NCI-H2029 treated with DMSO at 0.1 percent for 48 hours (cell line): Measurements from ENCODE around the gene DLG5.

Source experiments
- DNase-seq: peaks from one replicate; lab custom pipeline; 2025; lab: John Stamatoyannopoulos, UW

Gene DLG5, protein sequence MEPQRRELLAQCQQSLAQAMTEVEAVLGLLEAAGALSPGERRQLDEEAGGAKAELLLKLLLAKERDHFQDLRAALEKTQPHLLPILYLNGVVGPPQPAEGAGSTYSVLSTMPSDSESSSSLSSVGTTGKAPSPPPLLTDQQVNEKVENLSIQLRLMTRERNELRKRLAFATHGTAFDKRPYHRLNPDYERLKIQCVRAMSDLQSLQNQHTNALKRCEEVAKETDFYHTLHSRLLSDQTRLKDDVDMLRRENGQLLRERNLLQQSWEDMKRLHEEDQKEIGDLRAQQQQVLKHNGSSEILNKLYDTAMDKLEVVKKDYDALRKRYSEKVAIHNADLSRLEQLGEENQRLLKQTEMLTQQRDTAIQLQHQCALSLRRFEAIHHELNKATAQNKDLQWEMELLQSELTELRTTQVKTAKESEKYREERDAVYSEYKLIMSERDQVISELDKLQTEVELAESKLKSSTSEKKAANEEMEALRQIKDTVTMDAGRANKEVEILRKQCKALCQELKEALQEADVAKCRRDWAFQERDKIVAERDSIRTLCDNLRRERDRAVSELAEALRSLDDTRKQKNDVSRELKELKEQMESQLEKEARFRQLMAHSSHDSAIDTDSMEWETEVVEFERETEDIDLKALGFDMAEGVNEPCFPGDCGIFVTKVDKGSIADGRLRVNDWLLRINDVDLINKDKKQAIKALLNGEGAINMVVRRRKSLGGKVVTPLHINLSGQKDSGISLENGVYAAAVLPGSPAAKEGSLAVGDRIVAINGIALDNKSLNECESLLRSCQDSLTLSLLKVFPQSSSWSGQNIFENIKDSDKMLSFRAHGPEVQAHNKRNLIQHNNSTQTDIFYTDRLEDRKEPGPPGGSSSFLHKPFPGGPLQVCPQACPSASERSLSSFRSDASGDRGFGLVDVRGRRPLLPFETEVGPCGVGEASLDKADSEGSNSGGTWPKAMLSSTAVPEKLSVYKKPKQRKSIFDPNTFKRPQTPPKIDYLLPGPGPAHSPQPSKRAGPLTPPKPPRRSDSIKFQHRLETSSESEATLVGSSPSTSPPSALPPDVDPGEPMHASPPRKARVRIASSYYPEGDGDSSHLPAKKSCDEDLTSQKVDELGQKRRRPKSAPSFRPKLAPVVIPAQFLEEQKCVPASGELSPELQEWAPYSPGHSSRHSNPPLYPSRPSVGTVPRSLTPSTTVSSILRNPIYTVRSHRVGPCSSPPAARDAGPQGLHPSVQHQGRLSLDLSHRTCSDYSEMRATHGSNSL (N-terminal part only)

DNA sequence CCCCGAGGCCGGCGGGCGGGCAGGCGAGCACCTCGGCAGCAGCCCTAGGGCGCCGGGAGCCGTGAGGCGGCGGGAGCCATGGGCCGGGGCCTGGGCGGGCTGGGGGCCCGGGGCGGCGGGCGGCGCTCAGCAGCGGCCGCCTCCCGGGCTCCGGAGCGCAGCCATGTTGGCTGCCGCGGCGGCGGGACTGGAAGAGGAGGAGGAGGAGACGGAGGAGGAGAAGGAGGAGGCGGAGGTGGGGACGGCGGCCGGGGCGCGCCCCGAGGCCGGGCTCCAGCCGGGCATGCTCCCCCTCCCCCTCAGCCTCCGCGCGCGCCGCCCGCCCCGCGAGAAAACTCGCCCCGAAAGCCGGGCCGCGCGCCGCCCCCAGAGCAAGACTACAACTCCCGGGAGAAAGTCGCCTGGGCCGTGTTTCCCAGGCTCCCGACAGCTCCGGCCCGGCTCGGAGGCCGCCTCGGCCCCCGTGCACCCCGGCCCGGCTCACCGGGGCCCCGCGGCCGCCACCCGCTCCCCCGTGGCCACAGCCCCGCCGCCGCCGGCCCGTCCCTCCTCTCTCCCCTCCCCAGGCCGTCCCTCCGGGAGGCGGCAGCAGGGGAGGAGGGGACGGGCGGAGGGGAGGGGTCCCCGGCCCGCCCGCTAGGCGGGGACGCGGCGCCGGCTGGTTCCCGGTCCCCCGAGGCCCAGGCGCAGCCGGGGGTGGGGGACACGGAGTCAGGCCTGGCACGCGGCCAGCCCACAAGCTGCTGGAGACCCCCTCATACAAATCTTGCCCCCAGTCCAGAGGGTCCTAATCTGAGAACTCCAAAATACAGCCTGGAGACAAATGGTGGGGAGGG is at the start of gene DLG5:
Gene DLG5, minus strand, starts transcription at position 190 of the 836 bp plus-strand sequence. CDS start 235 bp downstream, outside the sequence.
- DNase-seq = no peak

DNA sequence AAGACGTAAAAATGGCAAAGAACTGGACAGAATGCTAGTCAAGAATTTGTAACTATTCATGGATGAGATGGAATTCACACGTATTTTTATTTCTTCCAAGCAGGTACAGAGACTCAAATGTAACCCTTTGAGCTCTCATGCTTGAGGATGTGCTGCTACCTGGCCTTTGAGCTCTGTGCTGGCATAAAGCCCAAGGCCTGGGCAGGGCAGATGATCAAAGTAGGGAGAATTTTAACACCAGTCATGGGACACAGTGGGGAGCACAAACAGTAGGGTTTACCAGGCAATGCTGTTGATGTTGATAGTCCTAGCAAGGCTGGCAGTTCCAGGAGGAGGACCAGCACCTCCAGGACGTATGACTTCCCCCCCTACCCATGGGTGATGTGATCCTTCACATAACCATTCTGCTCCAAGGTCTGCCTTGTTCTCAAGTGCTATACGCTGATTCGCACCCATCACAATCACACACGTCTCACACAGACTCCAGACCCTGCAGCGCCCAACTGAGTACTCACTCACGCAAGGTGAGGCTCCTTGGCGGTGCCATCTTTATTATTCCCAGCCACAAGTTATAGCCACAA is 48.6 kb upstream of the DLG5 start:
- DNase-seq = no peak

DNA sequence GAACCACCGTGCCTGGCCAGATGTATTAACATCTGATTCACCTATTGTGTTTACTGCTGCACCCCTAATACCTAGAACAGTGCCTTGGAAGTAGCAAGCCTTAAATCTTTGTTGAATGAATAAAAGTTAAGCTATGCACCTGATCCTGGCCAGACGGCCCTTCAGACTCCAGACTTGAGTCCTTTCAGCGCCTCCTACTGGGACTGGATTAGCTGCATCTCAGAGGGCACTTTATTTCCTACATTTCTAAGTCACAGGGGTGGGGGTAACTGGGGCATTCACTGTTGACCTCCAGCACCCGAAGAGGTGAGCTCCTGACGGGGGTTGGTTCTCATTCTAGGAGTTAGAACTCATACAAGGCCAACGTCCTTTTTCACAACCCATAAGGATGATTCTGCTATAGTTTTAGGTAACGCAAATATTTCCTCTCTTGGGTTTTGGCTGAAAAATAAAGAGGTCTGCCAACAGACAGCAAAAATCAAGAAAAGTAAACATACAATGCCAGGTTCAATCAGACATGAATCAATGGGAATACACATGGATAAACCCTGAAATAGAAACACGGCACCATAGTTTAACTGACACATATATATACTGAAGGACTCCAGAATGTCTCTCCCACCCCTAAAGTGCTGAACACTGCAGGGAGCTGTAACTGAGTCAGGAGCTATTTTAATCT is 48.0 kb upstream of the DLG5 start:
- no peak for DNase-seq

DNA sequence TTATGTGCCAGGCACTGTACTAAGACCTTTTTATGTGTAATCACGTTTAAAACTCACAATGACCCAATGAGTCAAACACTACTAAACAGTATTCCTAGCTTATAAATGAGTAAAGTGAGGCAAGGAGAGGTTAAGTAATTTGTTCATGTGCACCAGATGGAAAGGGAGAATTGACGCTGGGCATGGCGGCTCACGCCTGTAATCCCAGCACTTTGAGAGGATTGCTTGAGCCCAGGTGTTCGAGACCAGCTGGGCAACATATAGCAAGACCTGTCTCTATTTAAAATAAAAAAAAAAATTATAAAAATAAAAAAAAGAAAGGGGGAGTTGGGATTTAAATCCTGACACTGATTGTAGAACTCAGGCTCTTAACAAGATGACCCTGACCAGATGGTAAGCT is 46.7 kb upstream of the DLG5 start:
- DNase-seq = no peak

DNA sequence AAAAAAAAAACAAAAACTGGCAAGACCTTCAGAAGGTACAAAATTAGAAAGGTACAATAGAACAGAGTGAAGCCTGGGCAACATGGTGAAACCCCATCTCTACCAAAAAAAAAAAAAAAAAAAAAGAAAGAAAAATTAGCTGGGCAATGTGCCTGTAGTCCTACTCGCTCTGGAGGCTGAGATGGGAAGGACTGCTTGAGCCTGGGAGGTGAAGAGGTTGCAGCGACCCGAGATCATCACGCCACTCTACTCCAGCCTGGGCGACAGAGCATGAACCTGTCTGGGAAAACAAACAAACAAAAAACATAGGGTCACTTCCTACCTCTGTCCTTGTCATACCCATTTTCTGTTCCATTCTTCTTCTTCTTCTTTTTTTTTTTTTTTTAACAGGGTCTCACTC is 45.6 kb upstream of the DLG5 start:
- no peak for DNase-seq

DNA sequence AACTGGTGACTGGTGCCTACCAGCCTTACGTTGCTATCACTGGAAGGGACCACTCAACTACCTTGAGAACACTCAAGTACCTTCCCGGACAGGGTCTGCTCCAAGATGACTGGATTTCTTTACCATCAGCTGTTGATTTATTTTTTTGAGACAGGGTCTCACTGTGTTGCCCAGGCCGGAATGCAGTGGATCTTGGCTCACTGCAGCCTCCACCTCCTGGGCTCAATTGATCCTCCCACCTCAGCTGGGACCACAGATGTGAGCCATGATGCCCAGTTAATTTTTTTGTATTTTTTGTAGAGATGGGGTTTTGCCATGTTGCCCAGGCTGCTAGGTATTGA is 45.2 kb upstream of the DLG5 start:
- no peak for DNase-seq

DNA sequence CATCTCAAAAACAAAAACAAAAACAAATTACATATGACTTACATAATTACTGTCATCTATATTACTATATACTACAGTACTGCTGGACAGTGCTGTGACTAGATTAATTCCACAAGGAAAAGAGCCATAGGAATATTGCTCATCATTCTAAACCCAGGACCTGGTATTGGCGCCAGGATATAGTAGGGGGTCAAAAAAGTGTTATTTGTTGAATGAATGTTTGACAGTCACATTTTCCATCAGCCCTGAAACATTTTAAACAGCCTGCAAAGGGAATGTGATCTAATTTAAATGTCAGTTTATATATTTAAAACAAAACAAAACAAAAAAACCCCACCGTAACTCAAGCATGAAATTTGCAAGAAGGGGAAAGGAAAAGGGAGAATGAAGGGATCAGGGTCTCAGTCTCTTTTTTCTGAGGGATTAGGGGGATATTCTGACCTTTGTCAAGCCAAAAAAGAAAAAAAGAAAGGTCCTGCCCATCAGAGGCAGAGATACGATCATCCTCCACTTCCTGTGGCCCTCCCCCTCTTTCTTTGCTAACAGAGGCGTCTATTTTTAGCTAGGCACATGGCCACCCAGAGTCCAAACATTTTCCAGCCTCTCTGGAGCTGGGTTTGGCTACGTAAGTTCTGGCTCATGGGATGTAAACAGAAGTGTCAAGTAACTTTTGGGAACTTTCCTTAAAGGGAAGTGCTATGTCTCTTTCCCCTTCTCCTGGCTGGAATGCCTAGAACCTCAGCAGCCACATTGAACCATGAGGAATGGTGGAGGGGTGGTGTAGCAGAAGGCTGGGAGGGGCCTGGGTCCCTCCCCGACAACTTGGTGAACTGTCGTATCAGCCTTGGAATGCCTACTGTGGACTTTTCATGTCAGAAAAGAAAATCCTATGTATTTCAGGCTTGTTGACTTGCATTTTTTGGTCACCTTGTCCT is 44.6 kb upstream of the DLG5 start:
- DNase-seq = no peak

DNA sequence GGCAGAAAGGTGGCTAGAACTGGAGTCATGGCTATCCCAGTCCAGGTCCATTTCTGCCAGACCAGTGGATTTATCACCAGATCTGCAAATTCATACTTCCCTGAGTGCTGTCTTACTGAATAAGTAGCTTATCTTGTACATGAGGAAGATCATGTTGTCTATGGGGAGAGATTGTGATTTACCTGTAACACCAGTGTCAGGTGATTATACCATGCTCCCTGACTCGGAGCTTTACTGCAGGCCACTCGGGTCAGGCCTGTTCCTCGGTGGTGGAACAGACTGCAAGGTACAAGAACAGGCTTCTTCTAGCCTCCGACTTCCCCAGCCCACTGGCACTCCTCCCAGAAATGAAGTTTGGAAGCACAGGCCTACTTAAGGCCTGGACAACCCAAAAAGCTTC is 42.6 kb upstream of the DLG5 start:
- no peak for DNase-seq

DNA sequence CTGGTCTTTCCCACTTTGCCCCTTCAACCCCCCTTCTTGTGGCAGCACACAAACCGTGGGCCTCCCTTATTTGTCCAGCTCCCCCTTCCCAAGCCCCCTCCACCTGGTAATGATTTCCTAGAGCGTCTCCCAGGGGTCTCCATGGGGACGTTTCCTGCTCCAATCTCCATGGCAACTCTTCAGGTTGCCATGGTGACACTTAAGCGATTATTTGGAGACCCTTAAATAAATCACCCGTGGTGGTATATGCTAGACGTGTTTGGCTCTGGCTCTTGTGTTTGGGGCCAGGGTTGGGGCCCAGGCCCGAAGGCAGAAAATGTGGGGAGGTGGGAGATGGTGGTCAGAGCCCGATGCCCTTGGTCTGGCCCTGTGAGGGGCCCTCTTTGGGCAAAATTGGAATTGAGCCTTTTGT is 41.1 kb upstream of the DLG5 start:
- no peak for DNase-seq

DNA sequence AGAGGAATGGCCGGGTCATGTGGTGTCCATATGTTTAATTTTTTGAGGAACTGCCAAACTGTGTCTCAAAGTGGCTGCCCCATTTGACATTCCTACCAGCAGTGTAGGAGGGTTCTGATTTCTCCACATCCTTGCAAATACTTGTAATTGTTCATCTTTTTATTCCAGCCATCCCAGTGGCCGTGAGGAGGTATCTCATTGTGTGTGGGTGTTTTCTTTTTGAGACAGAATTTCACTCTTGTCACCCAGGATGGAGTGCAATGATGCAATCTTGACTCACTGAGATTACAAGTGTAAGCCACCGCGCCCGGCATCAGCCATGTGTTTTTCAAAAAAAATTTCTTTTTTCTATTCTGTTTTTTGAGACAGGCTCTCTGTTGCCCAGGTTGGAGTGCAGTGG is 38.7 kb upstream of the DLG5 start:
- DNase-seq = no peak

DNA sequence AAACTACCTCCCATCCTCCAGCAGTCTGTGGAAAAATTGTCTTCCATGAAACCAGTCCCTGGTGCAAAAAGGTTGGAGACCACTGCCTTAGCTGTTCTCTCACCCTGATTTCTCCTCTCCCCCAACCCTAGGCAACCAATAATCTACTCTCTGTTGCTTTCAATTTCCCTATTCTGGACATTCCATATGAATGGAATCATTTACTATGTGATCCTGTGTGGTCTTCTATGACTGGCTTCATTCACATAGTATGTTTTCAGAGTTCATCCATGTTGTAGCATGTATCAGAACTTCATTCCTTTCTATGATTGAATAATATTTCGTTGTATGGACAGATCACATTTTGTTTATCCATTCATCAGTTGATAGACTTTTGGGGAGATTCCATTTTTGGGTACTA is 38.3 kb upstream of the DLG5 start:
- no peak for DNase-seq

DNA sequence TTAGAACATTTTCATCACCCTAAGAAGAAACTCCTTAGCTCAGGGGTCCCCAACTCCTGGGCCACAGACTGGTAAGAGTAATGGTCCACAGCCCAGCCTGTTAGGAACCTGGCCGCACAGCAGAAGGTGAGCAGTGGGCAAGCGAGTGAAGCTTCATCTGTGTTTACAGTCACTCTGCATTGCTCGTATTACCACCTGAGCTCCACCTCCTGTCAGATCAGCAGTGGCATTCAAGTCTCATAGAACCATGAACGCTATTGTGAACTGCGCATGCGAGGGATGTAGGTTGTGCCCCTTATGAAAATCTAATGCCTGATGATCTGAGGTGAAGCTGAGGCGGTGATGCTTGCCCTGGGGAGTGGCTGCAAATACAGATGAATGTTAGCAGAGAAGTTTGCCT is 37.3 kb upstream of the DLG5 start:
- DNase-seq = no peak

DNA sequence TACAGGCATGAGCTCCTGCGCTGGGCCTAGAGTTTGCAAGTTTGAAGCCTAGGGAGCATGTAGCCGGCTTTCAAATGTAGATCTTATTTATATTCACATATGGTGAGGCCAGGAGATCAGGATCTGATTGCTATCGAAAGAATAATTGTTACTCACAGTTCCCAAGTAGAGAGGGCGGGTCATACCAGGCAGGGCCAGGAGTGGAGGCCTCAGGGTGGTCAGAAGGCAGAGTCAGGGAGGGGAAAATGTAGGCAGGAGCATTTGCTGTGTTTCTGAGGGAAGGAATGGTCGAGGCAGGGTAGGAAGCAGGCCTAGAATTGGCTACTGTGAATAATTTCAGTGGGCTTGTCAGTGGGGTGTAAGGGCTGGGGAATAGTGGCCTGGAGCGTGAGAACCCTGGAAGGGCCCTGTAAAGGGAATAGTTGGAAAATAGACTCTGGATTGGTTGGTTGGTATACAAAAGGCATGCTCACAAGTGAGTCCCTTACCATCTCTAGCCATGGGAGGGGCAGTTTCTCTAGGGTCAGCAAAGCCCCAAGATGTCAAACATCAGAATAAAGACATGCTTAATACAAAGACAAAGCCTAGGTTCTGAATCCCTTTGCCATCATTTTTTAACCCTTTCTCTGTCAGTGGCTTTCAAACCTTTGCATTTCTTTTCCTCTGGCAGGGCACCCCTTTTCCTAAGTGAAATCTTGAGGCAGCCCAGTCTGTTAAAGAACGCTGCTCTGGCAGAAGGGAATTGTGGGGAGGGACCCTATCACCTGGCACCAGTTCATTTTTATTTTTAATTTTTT is 36.0 kb upstream of the DLG5 start:
- no peak for DNase-seq

DNA sequence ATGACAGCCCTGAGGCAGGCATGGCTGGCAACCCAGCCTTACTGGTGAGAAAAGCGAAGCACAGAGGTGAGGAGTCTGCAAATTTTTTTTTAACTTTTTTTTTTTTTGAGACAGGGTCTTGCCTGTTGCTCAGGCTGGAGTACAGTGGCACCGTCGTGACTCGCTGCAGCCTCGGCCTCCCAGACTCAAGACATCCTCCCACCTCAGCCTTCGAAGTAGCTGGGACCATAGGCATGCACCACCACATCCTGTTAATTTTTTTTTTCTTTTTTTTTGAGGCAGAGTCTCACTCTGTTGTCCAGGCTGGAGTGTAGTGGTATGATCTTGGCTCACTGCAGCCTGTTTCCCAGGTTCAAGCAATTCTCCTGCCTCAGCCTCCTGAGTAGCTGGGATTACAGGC is 35.1 kb upstream of the DLG5 start:
- no peak for DNase-seq

DNA sequence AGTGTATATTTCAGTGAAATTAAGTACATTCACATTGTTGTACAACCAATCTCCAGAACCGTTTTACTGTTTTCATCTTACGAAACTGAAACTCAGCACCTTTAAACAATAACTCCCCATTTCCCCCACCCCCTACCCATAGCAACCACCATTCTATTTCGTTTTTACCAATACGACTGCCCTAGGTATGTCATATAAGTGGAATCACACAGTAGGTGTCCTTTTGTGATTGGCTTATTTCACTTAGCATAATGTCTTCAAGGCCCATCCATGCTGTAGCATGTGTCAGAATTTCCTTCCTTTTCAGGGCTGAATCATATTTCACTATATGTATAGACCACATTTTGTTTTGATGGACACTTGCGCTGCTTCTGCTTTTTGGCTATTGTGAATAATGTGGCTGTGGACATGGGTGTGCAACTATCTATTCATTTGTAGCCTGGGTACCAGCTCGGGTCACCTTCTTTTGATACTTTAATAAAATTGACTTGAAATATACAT is 34.3 kb upstream of the DLG5 start:
- DNase-seq = no peak

DNA sequence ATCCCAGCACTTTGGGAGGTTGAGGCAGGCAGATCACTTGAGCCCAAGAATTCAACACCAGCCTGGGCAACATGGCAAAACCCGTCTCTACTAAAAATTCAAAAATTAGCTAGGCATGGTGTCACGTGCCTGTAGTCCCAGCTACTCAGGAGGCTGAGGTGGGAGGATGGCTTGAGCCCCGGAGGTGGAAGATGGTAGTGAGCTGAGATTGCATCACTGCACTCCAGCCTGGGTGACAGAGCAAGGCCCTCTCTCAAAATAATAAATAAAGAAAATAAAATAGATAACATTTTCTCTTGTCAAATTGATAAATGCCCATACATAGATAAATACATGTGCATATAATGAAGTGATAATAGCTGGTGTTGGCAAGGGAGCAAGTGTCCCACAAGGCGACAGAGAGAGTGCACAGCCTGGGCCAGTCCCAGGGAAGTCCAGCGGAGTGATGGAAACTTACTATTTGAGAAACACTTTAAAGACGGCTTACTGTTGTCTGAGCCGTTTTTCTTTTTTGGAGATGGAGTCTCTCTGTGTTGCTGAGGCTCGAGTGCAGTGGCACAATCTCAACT is 33.4 kb upstream of the DLG5 start:
- no peak for DNase-seq

DNA sequence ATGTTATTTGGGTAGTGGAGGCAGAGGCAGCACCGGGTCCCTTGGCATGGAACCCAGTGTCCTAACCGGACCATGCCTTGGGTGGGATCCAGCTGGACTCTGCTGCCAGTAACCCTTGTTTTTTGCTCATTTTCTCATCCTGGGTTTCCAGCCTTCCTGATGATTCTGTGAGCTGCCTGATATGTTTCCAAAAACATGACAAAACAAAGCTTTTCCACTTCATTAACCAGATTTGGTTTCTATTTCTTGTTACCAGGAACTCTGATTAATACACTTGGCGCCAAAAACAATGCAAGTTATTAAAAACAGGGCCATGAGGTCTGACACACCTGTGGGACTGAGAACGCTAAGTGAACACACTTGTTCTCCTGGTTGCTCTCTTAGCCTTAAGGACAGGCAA is 32.8 kb upstream of the DLG5 start:
- DNase-seq = no peak

DNA sequence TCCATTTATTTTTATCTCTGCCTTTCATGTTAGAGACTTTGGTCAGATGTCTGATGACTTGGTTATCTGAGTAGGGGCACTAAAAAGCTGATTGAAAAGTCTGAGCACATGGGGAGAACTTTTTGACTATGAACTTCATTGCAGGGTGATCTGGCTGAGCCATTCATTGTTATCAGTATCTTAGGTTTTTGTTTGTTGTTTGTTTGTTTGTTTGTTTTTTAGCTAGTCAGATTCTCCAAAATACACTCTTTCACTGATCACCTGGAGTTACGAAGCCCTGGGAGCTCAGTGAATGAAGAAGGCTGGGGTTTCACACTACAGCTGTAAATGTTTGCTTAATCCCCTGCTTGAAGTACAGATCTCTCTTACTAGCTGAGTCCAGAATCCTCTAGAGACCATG is 28.6 kb upstream of the DLG5 start:
- no peak for DNase-seq
